Stimulated activated CD4-positive, alpha-beta T cell treated with anti-CD3 and anti-CD28 coated beads, Interleukin-4, amount 100 ng/mL, for 4 hours (primary cell): ENCODE data around the gene ACTN3.

Source experiments
- DNase-seq, 2 experiments: peaks; one replicate each; pipeline ENCODE4 v3.0.0-alpha.2; 2020

Gene ACTN3

DNA sequence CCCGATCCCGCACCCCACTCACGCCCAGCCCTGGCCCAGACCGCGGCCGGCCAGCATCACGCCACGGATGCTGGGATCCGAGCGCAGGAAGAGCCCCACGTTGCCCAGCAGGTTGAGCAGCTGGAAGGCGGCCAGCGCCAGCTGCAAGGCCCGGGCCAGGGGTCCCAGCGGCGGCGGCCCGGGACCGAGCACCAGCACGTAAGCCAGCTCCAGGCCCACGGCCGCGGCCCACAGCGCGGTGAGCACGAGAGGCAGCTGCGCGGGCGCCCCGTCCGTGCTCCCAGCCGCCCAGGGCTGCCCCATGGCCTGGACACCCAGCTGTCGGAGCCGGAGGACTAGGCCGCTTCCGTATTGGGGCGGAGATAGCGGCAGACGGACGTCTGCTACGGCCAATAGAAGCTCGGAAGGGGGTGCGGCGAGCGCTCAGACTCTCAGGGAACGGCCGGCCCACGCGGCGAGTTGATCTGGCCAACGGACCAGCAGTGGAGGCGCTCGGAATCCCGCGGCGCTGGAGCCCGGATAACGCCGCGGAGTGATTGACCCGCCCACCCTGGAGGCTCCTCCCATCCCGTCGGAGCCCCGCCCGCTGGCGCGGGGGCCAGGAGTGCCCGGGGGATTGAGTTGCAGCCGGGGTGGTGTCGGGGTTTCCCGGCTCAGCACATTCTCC lies 869 bp upstream of the ACTN3 start, which contains the start of gene ZDHHC24:
Gene ZDHHC24, minus strand, starts transcription at position 348 of the 667 bp plus-strand sequence. Its CDS starts 45 bp downstream, at position 303.
- peak; percentile 76 to 87 for DNase-seq

DNA sequence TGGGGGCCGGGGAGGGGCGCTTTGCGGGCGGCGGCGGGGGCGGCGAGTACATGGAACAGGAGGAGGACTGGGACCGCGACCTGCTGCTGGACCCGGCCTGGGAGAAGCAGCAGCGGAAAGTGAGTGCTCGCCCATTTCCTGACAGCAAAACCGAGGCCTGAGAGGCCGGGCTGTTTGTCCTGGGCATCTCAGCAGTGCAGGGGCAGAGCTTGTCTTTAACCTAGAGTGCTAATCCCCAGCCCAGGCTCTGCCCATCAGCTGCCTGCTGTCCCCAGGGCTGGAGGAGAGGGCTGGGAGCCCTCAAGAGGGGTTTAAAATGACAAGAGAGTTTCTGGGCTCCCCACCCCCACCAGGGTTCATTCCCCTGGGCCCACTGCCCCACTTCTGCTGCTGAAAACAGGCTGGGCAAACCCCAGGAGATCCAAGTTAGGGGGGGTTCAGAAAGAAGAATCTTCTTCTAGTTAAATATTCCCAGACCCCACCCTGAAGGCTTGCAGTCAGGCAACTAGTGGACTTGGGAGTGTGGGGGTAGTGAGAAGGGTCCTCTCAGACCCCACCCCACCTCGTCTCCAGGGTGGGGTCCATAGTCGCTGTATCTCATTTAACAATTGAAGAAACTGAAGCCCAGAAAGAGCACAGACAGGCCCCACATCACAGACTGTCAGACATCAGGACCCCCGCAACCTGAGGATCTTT lies 411 bp downstream of the ACTN3 start:
- DNase-seq = no peak

DNA sequence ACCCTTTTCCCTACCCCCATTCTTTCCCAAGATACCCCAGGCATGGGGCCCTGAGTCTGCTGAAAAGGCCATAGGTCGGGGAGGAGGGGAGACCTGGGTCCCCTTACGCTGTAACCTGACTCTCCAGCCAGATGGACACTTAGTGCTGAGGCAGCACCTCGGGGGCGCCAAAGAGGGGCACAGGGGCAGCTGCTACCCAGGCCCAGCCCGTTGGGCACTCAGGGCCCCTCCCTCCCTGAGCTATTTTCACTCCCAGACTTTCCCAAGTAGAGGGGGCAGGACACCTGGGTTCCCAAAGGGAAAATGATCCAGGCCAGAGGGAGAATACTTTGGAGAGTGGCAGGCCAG lies 933 bp downstream of the ACTN3 start:
- DNase-seq = no peak

DNA sequence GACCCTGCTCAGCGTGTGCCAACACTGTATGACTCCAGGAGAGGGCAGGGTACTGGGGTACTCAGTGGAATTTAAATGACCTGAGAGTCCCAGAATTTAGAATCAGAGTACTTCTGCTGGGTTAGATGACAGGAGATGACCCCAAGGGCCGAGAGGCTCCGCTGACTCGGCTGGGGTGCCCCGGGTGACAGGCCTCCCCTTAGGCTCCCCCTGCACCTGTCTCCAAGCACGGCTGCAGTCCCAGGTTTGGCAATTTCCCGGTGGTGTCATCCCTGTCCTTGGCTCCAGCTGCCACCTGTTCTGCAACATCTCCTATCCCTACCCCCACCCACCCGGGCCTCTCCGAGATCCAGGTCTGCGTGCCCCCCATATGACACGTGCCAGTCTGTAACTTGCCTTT lies 1.3 kb downstream of the ACTN3 start:
- DNase-seq = no peak

DNA sequence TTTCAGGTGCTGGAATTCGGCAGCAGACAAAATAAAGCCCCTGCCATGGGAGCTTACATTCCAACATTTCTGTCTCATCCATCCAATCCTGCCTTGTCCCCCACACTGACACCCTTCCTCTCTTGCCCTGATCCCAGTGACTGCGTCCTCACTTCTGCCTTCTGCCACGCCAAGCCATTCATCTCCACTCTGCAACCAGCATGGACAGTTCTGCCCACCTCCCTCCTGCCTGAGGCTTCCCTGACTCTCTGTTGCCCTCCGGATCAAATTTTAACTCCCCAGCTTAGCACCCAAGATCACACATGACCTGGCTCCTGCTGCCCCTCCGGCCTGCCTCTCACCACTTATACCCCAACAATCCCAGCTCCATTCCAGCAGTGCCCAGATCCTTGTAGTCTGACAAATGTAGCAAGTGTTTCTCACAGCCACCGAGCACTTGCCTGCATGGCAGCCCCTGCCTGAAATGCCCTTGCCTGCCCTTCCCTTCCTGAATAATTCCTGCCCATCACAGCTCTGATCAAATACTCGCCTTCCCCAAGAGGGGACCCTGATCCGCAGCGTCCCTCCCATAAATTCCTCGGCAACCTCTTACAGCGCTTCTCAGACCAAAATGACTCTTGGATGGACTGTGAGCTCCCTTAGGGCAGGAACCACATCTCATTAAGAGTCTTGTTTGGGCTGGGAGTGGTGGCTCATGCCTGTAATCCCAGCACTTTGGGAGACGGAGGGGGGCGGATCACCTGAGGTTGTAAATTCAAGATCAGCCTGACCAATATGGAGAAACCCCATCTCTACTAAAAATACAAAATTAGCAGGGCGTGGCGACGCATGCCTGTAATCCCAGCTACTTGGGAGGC lies 2.3 kb downstream of the ACTN3 start:
- DNase-seq = no peak

DNA sequence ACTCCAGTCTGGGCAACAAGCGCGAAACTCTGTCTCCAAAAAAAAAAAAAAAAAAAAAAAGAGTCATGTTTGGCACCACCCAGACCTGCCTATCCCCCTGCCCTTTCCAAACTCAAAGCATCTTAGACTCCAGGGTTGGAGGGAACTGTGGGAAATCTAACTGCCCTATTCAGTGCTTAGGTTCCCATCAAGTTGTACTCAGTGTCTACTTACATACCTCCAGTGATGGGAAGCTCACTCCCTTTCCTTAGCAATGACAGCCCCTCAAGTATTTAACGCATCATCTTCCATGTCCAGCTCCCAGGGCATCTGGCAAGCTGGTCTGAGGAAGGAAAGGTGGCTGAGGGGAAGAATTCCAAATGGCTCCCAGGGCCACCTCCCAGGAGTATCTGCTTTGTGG lies 3.0 kb downstream of the ACTN3 start:
- no peak for DNase-seq

DNA sequence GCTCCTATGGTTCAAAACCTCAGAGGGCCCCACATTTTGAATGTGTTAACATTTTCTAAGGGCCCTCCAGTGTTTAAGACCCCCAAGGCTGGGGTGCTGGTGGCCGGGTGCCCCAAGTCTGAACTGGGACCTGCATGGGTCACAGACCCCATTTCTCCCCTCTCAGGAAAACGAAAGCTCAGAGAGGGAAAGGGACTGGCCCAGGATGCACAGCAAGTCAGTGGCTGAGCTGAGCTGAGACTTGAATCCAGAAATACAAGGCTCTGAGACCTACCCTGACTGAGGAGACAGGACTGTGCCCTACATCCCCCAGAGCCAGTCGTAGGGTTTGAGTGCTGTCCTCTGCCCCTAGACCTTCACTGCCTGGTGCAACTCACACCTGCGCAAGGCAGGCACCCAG lies 4.2 kb downstream of the ACTN3 start:
- DNase-seq = no peak

DNA sequence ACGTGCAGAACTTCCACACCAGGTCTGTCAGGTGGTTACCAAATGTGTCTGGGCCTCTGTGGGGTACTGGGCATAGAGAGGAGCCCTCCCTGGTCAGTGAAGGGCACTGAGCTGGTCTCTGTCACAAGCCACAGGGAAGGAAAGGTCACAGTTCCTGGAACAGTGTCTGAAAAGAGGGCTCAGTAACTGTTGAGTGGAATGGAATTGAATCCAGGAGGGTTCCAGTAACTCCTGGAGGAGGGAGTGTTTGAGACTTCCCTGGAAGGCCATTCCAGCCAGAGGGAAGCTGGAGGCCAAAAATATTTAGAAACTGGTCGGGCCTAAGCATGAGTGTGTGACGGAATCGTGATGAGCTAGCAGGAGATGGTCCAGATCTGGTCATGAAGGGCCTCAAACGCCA lies 7.9 kb downstream of the ACTN3 start:
- no peak for DNase-seq

DNA sequence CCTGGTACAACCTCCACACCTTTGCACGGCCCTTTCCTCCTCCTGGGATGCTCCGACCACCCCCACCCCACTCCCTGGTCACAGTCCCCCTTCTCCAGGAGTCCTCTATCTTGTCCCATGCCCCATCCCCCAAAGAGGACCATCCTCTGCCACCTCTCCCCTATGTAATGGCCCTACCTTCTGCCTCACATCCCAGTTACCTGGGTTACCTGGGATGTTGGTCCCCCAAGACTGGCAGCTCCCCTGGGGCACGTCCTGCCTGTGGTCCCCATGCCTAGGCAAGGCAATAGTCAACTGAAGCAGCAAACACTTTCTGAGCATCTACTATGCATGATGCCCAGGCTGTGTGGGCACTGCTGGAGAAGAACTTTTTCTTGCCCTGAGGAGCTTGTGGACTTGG lies 8.7 kb downstream of the ACTN3 start:
- no peak for DNase-seq

DNA sequence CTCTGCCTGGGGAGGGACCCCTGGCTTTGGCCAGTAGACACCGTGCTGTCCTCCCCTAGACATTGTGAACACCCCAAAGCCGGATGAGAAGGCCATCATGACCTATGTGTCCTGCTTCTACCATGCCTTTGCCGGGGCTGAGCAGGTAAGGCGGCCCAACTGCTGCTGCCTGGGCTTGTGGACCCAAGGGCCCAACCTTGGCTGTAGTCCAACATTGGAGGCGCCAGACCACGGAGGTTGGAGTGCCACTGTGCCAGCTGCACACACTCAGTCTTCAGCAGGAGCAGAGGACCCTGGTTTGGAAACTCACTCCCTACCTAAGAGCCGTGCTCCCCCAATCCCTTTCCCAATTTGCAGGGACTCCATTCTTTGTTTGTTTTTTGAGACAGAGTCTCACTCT lies 9.4 kb downstream of the ACTN3 start:
- no peak for DNase-seq

DNA sequence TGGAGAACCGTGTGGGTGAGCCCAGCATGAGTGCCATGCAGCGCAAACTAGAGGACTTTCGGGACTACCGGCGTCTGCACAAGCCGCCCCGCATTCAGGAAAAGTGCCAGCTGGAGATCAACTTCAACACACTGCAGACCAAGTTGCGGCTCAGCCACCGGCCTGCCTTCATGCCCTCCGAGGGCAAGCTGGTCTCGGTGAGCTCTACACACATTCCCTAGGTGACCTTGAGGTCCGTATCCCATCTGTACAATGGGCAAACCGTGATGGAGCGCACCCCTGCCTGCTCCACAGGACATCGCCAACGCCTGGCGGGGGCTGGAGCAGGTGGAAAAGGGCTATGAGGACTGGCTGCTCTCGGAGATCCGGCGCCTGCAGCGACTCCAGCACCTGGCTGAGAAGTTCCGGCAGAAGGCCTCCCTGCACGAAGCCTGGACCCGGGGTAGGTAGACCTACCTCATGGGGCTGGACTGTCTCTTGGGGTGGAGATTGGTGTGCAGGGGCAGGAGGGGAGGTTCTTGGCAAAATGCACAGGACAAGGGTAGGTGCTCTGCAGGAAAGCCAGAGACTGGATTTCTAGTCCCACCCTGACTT lies 11.1 kb downstream of the ACTN3 start:
- no peak for DNase-seq

DNA sequence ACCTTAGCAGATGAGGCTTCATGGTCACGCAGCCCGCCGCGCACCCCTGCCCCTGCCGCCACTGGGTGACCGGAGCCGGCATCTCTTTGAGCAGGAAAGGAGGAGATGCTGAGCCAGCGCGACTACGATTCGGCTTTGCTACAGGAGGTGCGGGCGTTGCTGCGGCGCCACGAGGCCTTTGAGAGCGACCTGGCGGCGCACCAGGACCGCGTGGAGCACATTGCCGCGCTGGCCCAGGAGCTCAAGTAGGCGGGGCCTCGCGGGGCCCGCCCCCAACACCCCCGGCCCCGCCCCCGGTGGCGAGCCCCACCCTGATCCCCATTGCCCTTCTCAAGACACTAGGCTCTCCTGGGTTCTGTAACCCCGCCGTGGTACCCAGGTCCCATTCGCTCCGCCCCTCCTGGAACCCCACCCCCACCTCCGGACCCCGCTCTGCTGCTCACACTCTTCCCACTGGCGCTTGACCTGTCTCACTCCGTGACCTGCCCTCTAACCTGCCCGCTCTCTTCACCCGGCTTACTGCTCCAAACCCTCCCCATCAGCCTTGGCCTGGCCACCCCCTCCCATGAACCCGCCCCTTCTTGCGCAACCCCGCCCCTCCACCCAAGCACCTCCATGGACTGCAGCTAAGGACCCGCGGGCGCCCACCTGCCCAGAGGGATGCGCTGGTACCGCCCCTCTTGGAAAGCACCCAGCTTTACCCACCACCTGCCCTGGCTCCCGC lies 12.6 kb downstream of the ACTN3 start:
- peak; percentile 37 to 42 for DNase-seq

DNA sequence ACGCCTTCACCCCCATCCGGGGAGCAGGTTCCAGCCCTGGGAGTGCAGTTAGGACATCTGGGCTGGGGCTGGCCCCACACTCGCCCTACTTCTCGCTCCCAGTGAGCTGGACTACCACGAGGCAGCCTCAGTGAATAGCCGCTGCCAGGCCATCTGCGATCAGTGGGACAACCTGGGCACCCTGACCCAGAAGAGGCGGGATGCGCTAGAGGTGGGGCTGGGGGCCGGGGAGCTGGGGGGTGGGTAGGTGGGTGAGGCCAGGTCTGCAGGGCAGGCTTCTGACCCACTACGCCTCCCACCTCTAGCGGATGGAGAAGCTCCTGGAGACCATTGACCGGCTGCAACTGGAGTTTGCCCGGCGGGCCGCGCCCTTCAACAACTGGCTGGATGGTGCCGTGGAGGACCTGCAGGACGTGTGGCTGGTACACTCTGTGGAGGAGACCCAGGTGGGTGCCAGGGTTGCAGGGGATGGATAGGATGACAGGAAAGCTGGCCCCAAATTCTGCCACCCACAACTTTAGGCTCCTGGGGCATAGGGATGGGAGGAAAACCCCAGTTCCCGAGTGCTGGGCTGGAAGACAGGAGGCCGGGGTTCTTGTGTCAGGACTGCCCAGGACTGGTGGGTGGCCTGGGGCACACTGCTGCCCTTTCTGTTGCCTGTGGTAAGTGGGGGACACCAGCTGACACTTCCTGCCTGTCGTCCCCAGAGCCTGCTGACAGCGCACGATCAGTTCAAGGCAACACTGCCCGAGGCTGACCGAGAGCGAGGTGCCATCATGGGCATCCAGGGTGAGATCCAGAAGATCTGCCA lies 13.4 kb downstream of the ACTN3 start:
- DNase-seq = no peak

DNA sequence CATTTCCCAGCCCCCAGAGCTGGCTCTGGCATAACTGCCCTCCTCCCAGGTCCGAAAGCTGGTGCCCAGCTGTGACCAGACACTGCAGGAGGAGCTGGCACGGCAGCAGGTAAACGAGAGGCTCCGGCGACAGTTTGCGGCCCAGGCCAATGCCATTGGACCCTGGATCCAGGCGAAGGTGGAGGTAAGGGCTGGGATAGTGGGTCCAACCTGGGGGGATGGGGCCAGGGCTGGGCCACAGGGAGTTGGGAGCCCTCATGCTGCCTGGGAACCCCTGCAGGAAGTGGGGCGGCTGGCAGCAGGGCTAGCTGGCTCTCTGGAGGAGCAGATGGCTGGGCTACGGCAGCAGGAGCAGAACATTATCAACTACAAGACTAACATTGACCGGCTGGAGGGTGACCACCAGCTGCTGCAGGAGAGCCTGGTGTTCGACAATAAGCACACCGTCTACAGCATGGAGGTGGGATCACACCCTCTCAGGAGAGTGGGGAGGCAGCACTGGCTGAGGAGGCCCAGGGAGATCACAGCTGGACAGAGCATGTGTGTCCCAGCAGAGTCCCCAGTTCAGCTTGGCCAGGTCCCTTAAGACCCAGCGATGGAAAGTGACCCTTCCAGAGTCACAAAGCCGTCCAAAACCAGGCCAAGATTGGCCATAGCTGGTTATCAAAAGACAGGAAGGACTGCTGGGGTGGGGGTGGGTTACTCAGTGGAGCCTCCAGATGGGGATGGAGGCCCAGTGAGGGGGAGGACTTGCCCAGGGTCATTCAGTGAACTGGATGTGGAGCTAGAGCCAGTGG lies 14.7 kb downstream of the ACTN3 start:
- no peak for DNase-seq

DNA sequence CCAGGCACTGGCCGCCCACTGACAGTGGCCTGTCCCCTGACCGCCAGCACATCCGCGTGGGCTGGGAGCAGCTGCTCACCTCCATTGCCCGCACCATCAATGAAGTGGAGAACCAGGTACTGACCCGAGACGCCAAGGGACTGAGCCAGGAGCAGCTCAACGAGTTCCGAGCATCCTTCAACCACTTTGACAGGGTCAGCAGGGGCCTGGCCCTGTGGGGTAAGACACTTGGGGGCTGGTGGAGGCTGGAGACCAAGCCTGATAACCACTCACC lies 15.2 kb downstream of the ACTN3 start:
- no peak for DNase-seq

DNA sequence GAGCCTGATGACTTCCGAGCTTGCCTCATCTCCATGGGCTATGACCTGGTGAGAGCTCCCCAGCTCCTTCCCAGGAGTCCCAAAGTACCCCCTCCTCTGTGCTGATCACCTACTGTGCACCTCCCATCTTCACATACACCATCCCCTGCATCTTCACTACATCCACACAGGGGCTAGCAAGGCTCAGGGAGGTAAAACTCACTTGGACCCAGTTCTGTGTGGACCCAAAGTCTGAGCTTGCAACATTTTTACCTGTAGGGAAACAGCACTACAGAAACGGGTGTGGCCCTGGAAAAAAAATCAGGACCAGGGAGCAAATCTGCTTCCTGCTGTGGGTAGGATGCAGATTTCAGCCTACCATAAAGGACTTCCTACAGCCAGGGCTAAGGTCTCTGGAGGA lies 15.6 kb downstream of the ACTN3 start:
- no peak for DNase-seq

DNA sequence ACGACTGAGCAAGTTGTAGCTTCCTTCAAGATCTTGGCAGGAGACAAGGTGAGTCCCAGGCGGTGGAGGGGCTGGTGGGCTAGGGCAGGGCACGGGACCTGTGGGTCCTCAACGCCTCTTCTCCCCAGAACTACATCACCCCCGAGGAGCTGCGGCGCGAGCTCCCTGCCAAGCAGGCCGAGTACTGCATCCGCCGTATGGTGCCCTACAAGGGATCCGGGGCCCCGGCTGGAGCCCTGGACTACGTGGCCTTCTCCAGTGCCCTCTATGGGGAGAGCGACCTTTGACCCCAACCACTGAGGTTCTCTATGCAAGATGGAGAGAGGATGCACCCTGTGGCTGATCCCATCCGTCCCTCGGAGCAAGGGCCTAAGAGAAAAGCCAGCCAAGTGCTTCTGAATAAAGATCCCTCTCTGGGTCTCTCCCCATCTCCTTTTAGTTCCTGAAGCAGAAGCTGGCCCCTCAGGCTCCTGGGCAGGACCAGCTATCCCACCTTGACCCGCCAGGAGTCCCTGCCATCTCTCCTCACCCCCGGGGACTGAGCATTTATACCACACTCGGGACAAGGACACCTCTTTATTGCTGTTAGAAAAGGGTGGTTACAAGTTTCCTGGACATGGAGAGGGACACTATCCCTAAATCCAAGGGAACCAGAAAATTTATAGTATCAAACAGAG lies 16.3 kb downstream of the ACTN3 start:
- no peak for DNase-seq

DNA sequence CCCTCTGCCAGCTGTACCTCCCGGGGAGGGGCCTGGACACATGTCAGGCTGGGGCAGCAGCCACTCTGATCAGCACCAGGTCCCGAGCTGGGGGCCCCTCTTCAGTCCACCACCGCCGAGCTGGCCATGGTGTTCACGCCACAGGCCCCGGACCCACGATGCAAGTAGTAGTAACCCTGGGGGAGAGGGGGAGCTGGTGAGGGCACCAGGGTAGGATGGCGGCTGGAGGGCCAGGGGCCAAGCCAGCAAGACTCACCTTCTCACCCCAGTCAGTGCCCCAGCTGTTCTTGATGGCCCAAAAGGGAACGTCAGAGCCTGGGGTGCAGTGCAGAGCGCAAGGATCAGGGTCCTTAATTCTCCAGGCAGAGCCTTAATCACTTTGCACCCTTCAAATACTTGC lies 17.1 kb downstream of the ACTN3 start:
- DNase-seq = no peak

DNA sequence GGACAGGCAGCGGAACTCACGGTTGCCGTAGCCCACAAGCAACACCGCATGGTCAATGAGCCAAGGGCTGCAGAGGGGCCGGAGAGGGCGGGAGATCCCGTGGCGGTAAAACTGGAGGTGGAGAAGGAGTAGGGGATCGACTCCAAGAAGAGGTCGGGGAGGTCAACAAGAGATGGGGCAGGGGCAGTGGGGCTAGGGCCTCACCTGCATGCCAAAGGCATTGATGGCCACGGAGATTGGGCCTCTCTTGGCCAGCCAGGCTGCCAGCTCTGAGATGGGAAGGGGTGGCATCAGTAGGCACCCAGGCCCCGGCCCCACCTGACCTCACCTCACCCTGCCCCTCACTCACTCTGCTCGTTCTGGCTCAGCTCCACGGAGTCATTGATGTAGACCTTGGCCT lies 17.8 kb downstream of the ACTN3 start:
- no peak for DNase-seq

DNA sequence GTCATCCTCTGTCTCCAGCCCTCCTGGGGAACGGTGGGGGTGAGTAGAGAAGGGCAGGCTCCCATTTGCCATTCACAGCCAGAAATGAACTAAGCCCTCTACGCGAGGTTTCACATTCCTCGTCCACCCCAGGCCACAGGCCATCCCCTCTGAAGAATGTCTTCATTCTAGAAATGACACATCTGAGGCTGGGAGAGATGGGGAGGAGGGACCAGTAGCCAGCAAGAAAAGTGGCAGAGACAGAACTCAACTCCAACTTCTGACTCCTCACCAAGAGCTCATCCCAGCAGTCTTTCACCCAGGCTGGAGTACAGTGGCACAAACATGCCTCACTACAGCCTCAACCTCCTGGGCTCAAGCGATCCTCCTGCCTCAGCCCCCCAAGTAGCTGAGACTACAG lies 18.3 kb downstream of the ACTN3 start:
- no peak for DNase-seq

DNA sequence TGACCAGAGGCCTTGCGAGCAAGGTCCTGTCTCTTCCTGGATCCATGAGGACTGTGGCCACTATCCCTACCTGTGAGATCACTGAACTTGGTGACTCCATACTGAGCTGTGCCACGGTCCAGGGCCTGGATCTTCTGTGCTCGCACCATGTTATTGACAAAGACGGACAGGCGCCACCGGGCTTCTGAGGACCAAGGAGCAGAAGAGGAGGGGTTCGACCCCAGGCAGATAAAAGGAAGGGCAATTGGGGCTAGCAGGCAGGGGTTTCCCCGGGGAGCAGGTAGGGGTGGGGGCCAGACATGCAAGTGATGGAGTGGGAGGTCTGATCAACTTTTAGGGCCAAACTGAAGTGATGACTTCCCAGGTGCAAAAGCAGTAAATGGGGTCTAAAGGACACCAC lies 19.5 kb downstream of the ACTN3 start:
- DNase-seq = no peak
